NCI-H526 treated with DMSO at 0.1 percent for 48 hours (cell line): ENCODE results near the gene ATP5ME.
"Not testable (repeated sequence)": the region's sequence is repeated elsewhere in the genome, so short reads cannot be mapped to it uniquely, and the experiment has no call there.

Experiments used
- DNase-seq: peaks from one replicate; lab custom pipeline; 2025; lab: John Stamatoyannopoulos, UW

ATP5ME gene, protein sequence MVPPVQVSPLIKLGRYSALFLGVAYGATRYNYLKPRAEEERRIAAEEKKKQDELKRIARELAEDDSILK

DNA sequence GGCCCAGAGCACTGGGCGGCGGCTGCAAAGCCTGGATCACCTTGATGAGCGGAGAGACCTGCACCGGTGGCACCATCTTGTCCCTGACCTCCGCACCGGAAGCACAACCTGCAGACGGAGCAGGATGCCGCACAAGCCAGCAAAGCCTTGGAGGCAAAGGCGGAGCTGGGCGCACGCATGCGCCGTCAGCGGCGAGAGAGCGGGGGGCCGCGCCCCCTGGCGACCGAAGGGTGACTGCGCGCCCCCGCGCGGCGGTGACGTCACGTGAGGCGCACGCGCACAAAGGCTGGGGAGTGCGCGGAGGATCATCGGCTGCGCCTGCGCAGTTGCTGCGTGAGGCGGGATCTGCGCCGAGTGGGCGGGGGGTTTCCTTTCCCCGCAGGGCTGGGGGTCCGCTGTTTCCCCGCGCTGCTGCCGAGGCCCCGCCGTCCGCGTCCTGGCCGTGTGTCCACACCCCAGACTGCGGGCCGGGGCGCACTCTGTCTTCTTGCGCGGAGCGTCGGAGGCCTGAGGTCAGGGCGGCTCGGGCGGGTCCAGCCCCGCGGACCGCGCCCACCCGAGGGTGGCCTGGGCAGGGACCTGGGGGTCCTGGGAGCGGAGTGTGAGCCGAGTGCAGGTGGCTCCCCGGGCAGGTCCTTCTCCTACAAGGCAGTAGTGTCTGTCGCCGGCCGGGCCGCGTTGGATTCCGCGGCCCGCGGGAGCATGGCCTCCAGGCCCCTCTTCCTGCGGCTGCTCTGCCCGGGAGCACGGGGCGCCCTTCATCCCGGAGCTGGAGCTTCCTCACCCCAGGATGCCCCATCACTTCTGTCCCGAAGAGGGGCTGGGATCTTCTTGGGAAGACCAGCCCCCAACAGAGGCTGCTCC lies at the start of gene ATP5ME, which contains the start of gene MYL5:
ATP5ME (minus strand) TSS at position 105 of the 864 bp plus-strand sequence; CDS start at position 76, 29 bp downstream.
MYL5 (plus strand) TSS at position 371 of the 864 bp plus-strand sequence. CDS start 3,485 bp downstream, outside the sequence.
- peak; percentile 83 for DNase-seq

DNA sequence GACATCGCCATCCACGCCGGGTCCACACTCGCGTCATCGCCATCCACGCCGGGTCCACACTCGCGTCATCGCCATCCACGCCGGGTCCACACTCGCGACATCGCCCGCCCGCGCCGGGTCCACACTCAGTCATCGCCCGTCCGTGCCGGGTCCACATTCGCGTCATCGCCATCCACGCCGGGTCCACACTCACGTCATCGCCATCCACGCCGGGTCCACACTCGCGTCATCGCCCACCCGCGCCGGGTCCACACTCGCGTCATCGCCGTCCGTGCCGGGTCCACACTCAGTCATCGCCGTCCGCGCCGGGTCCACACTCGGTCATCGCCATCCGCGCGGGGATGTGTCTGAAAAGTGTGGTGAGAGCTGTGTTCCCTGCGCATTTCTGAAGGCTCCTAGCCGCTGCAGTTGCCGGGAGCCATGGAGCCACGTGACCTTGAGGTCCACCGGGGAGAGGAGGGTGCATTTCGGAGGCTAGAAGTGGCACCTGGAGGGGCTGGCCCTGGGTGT lies 48.8 kb upstream of the ATP5ME start:
- no peak for DNase-seq

DNA sequence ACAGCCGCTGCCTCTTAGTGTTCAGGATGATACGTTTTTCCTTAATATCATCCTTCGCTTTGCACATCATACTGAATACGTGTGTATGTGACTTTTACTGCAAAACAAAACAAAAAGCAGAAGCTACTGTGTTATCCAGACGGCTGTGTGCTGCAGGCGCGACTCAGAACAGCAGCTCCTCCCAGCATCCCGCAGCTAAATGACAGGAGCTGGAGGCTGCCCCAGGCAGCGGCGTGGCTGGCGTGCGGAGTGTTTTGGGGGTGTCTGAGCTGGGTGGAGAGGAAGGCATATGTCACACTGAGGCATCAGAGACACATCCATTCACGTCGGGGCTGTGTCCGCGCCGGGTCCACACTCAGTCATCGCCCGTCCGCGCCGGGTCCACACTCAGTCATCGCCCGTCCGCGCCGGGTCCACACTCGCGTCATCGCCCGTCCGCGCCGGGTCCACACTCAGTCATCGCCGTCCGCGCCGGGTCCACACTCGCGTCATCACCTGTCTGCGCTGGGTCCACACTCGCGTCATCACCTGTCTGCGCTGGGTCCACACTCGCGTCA lies 48.2 kb upstream of the ATP5ME start:
- DNase-seq: no peak

DNA sequence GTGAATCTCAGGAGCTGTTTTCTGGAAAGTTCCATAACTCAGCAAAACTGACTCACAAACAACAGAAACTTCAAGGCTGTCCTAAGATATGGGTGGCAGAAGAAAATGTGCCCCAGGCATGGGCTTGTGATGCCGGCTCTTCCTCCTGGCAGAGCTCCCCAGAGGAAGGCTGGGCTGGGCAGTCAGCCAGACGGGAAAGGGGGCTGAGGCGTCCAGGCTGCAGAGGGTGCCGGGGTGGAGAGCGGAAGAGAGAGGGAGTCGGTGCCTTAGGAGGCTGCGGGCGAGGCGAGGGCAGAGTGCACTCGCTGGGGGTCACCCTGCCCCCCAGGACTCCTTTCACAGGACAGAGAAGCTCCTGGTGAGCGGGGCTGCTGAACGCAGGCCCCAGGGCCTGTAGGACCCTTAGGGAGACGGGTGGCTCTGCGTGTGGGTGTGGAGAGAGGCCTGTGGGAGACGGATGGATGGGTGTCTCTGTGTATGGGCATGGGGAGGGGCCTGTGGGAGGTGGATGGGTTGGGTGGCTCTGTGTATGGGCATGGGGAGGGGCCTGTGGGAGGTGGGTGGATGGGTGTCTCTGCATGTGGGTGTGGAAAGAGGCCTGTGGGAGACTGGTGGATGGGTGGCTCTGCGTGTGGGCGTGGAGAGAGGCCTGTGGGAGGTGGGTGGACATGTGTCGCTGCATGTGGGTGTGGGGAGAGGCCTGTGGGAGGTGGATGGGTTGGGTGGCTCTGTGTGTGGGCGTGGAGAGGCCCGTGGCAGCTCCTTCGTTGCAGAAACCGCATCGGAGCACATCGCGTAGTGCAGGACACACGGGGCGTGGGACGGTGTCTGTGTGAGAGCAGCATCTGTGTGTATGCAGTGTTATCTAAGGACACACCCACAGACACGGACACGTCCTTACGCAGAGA lies 47.4 kb upstream of the ATP5ME start:
- DNase-seq: no peak

DNA sequence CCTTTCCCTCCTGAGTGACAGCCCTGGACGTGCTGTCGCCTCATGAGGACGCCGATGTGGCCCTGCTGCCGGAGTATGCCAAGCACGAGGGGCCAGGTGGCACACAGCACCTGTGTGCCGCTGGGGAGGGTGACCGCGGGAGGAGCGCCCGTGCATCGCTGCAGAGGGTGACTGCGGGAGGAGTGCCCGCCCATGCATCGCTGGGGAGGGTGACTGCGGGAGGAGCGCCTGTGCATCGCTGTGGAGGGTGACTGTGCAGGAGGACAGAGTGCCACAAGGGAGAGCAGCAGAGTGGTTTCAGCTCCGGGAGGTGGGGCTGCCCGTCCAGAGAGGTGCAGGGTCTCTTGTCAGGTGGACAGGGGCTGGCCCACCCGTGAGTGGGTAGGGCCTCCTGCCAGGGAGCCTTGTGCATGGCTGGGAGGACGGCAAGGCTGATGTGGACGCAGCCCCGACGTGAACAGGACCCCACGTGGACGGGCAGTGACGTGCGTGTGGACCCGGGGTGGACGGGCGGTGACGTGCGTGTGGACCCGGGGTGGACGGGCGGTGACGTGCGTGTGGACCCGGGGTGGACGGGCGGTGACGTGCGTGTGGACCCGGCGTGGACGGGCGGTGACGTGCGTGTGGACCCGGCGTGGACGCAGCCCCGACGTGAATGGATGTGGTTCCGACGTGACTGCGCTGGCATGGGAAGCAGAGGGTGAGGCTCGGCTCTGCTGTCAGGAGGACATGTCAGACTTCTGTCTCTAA lies 46.2 kb upstream of the ATP5ME start:
- no peak for DNase-seq

DNA sequence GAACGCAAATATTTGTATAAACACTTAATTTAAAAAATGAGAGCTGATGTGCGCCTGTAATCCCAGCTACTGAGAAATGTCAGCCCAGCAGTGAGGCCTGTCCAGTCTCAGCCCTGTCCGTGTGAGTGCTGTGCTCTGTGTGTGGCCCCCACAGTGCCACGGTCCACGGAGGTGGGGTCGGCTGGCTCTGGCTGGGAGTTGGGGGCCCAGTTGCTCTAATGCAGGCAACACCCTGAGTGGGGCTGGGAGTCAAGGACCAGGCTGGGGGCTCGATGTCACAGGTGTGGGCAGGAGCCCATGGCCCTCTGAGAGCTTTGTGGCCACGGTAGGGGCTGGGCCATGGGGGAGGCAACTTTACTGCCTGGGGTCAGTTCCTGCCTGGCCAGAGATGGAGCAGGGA lies 44.4 kb upstream of the ATP5ME start:
- no peak for DNase-seq

DNA sequence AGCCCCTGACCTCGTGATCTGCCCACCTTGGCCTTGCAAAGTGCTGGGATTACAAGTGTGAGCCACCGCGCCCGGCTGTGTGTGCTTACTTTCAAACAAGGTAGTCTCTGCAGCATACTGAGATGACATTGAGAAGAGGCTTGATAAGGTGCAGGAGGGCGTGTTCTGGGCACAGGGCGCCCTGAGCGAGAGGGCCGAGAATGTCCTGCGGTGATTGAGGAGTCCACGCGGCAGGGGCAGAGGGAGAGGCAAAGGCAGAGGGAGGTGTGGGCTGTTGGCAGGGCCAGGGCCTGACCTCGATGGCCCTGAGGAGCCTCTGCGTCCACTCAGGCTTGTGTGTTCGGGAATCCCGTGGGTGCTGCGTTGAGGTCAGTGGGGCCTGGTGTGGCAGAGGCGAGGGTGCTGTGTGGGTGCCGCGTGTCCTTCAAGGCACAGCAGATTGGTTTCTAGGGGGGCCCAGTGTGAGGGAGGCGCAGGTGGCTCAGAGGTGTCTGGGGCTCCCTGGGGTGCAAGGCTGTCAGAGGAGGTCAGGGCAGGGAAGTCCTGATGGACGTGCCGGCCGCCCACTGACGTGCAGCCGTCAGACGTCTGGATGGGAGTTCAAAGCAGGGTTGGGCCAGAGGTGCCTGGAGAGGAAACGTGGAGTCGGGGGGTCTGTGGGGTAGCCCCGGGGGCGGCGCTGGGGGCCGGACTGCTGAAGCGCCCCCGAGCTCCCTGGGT lies 43.7 kb upstream of the ATP5ME start:
- no peak for DNase-seq

DNA sequence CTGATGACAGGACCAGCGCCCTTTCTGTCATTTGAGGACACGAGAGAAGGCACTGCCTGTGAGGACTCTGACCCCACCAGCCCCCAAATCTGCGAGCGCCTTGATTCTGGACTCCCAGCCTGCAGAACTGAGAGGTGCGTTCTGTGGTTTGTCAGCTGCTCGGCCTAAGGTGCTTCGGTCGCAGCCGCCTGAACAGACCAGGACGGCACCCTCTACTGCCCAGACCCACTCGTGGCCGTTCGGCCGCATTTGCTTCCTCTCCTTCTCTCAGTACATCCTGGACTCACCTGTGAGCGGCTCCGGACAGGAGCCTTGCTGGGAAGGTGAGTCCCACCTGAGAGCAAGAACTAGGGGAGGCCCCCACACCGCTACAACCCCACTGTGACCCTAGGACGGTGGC lies 40.0 kb upstream of the ATP5ME start:
- DNase-seq: no peak

DNA sequence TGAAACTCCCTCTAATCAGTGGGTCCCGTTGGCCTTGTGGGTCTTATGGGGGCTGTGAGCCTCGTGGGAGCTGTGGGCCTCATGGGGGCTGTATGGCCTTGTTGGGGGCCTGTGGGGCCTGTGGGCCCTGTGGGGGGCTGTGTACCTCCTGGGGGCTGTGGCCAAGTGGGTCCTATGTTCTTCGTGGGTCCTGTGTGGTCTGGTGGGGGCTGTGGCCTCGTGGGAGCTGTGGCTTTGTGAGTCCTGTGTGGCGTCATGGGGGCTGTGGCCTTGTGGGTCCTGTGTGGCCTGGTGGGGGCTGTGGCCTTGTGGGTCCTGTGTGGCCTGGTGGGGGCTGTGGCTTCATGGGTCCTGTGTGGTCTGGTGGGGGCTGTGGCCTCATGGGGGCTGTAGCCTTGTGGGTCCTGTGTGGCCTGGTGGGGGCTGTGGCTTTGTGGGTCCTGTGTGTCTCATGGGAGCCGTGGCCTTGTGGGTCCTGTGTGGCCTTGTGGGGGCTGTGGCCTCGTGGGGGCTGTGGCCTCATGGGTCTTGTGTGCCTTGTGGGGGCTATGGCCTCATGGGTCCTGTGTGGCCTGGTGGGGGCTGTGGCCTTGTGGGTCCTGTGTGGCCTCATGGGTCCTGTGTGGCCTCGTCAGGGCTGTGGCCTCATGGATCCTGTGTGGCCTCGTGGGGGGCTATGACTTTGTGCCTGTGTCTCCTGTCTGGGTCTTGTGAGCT lies 39.0 kb upstream of the ATP5ME start:
- DNase-seq: no peak

DNA sequence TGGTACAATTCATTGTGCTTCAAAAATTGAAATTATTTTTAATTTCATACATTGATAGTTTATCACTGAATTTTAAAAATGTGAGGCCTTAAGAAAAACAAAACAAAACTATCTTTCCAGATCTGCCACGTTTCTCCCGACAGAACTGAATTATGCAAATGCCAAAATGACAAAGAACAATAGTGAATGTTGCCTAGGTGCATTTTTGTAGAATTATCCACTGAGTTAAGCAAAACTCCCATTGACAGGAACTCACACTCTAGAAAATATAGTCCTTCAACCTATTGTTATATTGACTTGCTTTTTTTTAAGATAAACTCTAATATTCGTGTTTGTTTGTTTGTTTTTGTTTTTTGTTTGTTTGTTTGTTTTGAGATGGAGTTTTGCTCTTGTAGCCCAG lies 38.0 kb upstream of the ATP5ME start:
- no peak for DNase-seq

DNA sequence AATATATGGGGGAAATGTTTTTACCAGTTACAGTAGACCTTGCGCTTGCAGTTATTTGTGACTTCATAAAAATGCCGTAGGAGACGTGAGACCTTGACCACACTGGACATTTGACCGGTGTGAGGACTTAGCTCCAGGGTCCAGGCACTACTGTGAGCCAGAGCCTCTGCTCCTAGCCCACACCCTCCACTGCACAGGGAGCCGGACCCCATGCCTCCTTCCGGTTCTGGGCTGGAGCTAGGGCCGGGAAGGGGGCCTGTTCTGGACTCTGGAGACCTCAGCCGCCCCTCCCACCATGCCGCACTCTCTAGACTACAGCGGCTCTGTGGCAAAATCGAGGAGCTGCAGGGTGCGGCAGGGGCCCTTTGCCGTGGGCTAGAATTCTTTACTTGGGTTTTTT lies 36.8 kb upstream of the ATP5ME start:
- DNase-seq: no peak

DNA sequence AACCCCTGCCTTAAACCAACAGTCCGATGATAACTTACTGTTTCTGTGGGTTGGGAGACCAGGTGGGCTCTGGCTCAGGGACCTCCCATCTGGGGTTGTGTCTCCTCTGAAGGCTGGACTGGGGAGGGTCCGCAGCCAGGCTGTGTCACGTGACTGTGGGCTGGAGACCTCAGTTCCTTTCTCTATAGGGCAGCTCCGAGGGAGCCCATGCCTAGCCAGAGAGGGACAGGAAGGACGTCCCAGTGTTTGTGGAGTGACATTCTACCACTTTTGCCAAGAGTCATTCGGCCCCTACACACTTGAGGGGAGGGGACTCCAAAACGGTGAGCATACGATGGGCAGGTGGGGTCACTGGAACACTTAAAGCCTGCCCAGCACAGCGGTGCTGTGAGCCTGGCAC lies 36.0 kb upstream of the ATP5ME start:
- DNase-seq: no peak

DNA sequence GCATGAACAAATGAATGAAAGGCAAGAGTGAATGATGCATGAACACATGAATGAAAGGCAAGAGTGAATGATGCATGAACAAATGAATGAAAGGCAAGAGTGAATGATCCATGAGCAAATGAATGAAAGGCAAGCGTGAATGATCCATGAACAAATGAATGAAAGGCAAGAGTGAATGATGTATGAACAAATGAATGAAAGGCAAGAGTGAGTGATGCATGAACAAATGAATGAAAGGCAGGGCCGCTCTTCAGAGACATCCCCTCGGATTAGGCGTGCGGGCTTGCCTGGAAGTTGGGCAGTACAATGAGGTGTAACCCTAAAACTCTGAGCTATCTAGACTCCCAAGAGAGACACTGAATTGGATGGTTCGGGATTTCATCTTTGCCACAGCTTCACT lies 35.3 kb upstream of the ATP5ME start:
- DNase-seq: no peak

DNA sequence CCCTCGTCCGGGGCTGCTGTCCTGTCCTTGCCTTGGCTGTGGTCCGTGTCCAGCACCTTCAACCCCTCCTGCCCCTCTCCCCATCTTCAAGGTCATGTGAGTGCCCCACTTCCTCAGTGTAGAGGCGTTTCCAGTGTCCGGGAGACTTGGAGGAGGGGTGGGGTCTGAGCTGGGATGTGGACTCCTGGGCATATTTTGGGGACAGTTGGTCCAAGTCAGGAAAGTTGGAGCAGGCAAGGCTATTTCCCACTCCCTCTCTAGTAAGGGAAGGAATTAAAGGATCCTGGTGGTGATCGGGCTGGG lies 34.5 kb upstream of the ATP5ME start:
- no peak for DNase-seq

DNA sequence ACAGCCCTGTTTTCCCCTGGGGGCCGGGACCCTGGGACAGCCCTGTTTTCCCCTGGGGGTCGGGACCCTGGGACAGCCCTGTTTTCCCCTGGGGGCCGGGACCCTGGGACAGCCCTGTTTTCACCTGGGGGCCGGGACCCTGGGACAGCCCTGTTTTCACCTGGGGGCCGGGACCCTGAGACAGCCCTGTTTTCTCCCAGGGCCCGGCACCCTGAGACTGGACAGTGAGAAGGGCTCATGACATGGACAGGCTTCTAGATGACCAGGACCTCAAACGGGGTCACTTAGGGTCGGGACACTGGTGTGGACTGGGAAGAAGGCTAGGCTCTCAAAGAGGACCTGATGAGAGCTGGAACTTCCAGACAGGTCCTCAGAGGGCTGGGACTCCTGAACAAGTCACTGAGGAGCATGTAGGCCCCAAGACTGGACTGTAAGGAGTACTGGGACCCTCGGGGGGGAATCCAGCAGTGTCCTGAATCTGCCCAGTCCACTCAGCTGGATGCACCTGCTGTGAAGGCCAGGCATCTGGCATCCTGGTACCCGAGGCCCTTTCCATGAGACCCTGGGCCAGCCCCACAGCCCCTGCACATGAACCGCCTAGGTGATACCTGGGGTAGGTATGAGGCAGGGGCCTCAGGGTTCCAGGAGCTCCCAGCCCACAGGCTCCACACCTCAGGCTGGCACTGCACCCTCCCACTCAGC lies 34.0 kb upstream of the ATP5ME start:
- DNase-seq: no peak

DNA sequence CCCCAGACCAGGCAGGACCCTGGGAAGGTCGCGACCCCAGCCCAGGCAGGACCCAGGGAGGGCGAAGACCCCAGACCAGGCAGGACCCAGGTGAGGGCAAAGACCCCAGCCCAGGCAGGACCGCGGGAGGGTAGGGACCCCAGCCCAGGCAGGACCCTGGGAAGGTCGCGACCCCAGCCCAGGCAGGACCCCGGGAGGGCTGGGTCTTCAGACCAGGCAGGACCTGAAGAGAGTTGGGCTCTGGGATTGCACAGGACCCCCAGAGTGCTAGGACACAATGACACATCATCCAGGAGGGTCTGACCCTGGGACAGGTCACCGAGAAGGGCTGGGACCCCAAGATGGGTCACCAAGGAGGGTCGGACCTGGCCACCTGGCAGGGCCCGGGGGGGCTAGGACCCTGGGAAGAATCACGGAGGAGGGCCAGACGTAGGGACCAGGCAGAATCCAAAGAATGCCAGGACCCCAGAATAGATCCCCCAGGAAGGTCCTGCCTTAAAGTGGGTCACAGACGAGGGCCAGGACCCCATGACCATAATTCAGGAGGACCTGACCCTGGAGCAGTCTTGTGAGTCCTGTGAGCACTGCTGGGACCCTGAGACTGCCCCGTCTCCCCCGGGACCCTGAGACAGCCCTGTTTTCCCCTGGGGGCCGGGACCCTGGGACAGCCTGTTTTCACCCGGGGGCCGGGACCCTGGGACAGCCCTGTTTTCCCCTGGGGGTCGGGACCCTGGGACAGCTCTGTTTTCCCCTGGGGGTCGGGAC lies 32.9 kb upstream of the ATP5ME start:
- no peak for DNase-seq

DNA sequence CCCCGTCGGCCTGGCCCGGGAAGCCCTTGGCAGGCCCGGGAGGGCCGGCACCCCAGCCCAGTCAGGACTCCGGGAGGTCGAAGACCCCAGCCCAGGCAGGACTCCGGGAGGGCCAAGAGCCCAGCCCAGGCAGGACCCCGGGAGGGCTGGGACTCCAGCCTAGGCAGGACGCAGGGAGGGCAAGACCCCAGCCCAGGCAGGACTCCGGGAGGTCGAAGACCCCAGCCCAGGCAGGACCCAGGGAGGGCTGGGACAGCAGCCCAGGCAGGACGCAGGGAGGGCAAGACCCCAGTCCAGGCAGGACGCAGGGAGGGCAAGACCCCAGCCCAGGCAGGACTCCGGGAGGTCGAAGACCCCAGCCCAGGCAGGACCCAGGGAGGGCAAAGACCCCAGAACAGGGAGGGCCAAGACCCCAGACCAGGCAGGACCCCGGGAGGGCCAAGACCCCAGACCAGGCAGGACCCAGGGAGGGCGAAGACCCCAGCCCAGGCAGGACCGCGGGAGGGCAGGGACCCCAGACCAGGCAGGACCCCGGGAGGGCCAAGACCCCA lies 32.1 kb upstream of the ATP5ME start:
- DNase-seq: not testable (repeated sequence)

DNA sequence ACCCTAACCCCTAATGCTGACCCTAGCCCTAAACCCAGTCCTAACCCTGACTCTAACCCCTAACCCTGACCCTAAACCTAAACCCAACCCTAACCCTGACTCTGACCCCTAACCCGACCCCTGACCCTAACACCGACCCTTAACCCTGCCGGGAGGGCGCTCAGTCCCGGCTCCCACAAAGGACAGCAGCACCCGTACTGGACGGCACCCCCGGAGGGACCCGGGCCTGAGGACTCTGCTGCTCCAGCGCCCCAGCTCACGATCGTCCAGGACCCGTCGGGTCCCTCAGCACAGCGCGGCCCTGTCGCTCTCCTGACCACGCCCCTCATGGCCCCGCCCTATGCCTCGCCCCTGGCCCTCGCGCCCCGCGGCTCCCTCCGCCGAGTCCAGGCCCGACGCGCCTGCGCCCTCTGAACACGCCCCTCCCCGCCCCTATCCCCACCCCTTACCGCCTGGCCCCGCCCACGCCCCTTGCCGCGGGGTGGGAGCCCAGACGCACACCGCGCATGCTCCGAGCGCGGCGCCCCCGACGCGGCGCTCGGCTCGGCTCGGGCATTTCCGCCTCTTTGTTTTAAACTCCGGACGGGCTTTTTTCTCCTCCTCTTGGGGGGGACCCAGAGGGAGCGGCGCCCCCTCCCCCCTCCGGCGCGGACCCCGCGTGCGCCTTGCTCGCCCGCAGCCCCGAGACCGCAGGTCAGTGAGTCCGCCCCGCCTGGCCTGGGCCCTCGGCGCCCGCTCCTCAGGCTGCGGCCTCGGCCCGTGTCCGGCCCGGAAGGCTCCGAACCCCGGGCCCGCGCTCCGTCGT lies 31.4 kb upstream of the ATP5ME start, which contains the start of gene PCGF3:
PCGF3 (plus strand) TSS at position 555 of the 805 bp plus-strand sequence. CDS start 27,849 bp downstream, outside the sequence.
- DNase-seq: peak; percentile 80
